Omental fat pad (tissue), 4 donors: ENCODE measurements around the gene DNAJC2. TPM values are rescaled to one million over a fixed set of nuclear protein-coding genes. Genes with fewer than 3 reads are reported as not detected.
A peak's percentile ranks its signal among the peaks of the same experiment; 100 is the strongest.

ENCODE experiments used
- ATAC-seq: fragments of 150-250 bp; one replicate; pipeline ENCODE4 v1.9.1; 2016; ENCODE audit warnings: mild to moderate bottlenecking, moderate library complexity; ENCODE audit not compliant: low FRiP score
- DNase-seq: peaks from one replicate; pipeline ENCODE4 v3.0.0-alpha.2; 2019; ENCODE audit warnings: low spot score
- CTCF ChIP-seq, 3 donors: fragments of 450-650 bp; IDR thresholded peaks; one replicate each; pipeline ENCODE4 v1.5.1; 2016 to 2017; ENCODE audit warnings: antibody characterized with exemption in 3 of 3, mild to moderate bottlenecking in 3 of 3, moderate library complexity in 2 of 3
- total RNA-seq, 4 donors: library from RNA; depleted of rRNA; stranded (reverse); fragments of >200 nt; gene quantifications; one replicate each; pipeline ENCODE4 v1.1.0, GENCODE V29; 2016

Gene DNAJC2
- total RNA-seq: 10 to 100 TPM; 15.6 to 54.3 (median 21.2) TPM

GRCh38 chr7:103344453-103345149 lies at the start of gene DNAJC2:
Gene DNAJC2, minus strand, starts transcription at chr7:103344767. Its CDS starts 145 bp downstream, at chr7:103344622.
- peak; percentile 48 for DNase-seq
- peak; percentile 92 for ATAC-seq
- no peak for TF ChIP-seq CTCF (IDR thresholded peaks at IDR 0.05)

GRCh38 chr7:103391976-103392375 lies 47.4 kb upstream of the DNAJC2 start:
- DNase-seq: no peak
- ATAC-seq: no peak
- TF ChIP-seq CTCF (IDR thresholded peaks at IDR 0.05): no peak

GRCh38 chr7:103391150-103391549 lies 46.6 kb upstream of the DNAJC2 start:
- no peak for TF ChIP-seq CTCF (IDR thresholded peaks at IDR 0.05)
- ATAC-seq: no peak
- DNase-seq: no peak

GRCh38 chr7:103389263-103389662 lies 44.7 kb upstream of the DNAJC2 start:
- DNase-seq: no peak
- TF ChIP-seq CTCF (IDR thresholded peaks at IDR 0.05): no peak
- no peak for ATAC-seq

- DNase-seq: no peak
- no peak for TF ChIP-seq CTCF (IDR thresholded peaks at IDR 0.05)
- ATAC-seq: no peak
These were observed 44.0 kb upstream of the DNAJC2 start for GRCh38 chr7:103388469-103389140.

GRCh38 chr7:103387242-103387641 lies 42.7 kb upstream of the DNAJC2 start:
- no peak for TF ChIP-seq CTCF (IDR thresholded peaks at IDR 0.05)
- ATAC-seq (no peak), DNase-seq (no peak)

GRCh38 chr7:103382032-103382402 lies 37.5 kb upstream of the DNAJC2 start:
- TF ChIP-seq CTCF (IDR thresholded peaks at IDR 0.05): no peak
- no peak for DNase-seq
- no peak for ATAC-seq
